OCI-LY7 (cell line): ENCODE data around the gene TRIO. TPM values are rescaled to one million over a fixed set of nuclear protein-coding genes. Genes with fewer than 3 reads are reported as not detected.

ENCODE experiments used
- total RNA-seq, 2 experiments: library from RNA; depleted of rRNA in 1 of 2; stranded (reverse); fragments of >200 nt in 1 of 2; shearing (Covaris generic) in 1 of 2; gene quantifications; 2 replicates each; pipeline ENCODE4 v1.2.3, GENCODE V29; 2014 to 2022

TRIO gene
- total RNA-seq, 2 experiments from 2014 or later, result 35.8 to 55.1 TPM

Other genes with a start within 250 kb of the TRIO start
- not detected in 2 replicates for gene DNAH5, start 198.7 kb upstream of the TRIO start, total RNA-seq (2014; rRNA removed; shearing (Covaris generic))
- gene DNAH5, start 198.7 kb upstream of the TRIO start, total RNA-seq (2022), result 0.06 TPM in 1 of 2 replicates, not detected in the other